Karpas-422 (cell line): ENCODE results near the gene RNLS. TPM values are rescaled to one million over a fixed set of nuclear protein-coding genes. Genes with fewer than 3 reads are reported as not detected.

Experiments
- DNase-seq: peaks from one replicate; pipeline ENCODE4 v3.0.0-alpha.2; 2015
- H2AFZ ChIP-seq: fragments of 200-600 bp; sonication (generic); 2 replicates; pipeline ENCODE4 v1.6.1; 2014; ENCODE audit warnings: antibody characterized with exemption, low read length, mixed read lengths
- H3K27ac ChIP-seq: fragments of 200-600 bp; sonication (generic); 2 replicates; pipeline ENCODE4 v1.5.1; 2014; ENCODE audit warnings: mild to moderate bottlenecking, low read length, moderate library complexity
- H3K27me3 ChIP-seq: fragments of 200-600 bp; sonication (generic); 2 replicates; pipeline ENCODE4 v1.6.1; 2014; ENCODE audit warnings: low read length, mixed read lengths
- H3K36me3 ChIP-seq: fragments of 200-600 bp; sonication (generic); 2 replicates; pipeline ENCODE4 v1.6.1; 2014; ENCODE audit warnings: low read length, mixed read lengths; ENCODE audit not compliant: insufficient read depth
- H3K4me1 ChIP-seq: fragments of 200-600 bp; sonication (generic); 2 replicates; pipeline ENCODE4 v1.6.1; 2014; ENCODE audit warnings: mild to moderate bottlenecking, low read length, mixed read lengths
- H3K4me2 ChIP-seq: fragments of 200-600 bp; sonication (generic); 2 replicates; pipeline ENCODE4 v1.6.1; 2014; ENCODE audit warnings: low read length, low read depth, mild to moderate bottlenecking; ENCODE audit not compliant: poor library complexity, severe bottlenecking
- H3K4me3 ChIP-seq: fragments of 200-600 bp; sonication (generic); 2 replicates; pipeline ENCODE4 v1.5.1; 2014; ENCODE audit warnings: mild to moderate bottlenecking, antibody characterized with exemption, low read length, mixed read lengths
- H3K79me2 ChIP-seq: fragments of 200-600 bp; sonication (generic); 2 replicates; pipeline ENCODE4 v1.6.1; 2014; ENCODE audit warnings: mild to moderate bottlenecking, low read length, mixed read lengths
- H3K9ac ChIP-seq: fragments of 200-600 bp; sonication (generic); 2 replicates; pipeline ENCODE4 v1.6.0; 2014; ENCODE audit warnings: low read length
- H3K9me2 ChIP-seq: fragments of 200-600 bp; sonication (generic), shearing (Covaris generic); replicated peaks from 2 replicates; pipeline ENCODE4 v1.6.0; 2014; ENCODE audit warnings: mild to moderate bottlenecking, low read length, moderate library complexity; ENCODE audit not compliant: insufficient read depth
- H3K9me3 ChIP-seq: fragments of 300-700, 200-600 bp; sonication (generic); 2 replicates; pipeline ENCODE4 v1.6.1; 2014; ENCODE audit warnings: low read length, mixed read lengths
- H4K20me1 ChIP-seq: fragments of 200-600 bp; sonication (generic); 2 replicates; pipeline ENCODE4 v1.6.1; 2014; ENCODE audit warnings: mild to moderate bottlenecking, antibody characterized with exemption, low read length, low read depth; ENCODE audit not compliant: insufficient read depth
- total RNA-seq: library from RNA; depleted of rRNA; stranded (reverse); fragments of >200 nt; shearing (Covaris generic); gene quantifications from 2 replicates; pipeline ENCODE4 v1.2.3, GENCODE V29; 2014; ENCODE audit warnings: low replicate concordance

RNLS gene
- total RNA-seq, 1 experiment from 2014 or later = not detected

DNA sequence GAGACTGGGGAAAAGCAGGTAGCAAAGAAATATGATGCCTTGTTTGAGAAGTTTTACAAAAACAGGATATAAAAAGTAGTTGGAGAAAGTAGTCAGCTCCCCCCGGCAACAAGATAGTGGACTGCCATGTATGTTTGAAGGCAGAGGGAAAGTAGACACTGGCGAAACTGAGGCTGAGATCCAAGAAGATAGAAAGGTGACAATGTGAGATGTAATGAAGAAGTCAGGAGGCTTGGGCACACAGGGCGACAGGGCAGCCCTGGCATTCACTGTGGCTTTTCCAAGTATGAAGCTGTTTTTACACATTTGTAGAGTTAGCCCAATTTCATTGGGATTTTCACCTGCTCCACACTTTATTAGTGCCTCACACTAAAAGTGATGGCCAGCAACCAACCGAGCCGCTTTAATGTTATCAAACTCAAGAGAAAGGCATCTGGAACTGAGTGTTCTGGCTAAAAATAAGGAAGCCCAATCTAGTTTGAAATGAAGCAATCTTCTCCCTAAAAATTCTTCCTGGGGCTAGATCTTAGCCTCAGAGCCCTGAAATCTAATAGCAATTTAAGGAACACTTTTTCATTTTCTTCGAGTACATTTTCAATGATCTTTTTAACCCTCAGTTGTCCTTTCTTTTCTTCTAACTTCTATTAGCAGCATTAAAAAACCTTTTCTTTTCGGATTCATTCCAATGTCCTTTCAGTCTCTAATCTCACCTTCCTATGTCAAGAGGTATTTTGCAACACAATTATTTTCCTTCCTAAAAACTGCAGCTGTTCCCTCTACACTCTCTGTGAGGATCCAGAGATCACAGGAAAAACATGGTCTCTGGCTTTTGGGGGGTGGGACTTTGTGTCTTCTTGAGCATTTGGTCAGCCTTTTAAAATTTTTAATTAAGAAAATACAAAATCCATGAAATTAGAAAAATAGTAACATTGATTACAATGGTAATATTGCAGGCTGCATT, 108.0 kb downstream of the RNLS start:
- no peaks in the 10 kb centered on the region for H3K4me1 ChIP-seq
- H3K27me3 ChIP-seq = no peaks in the 10 kb centered on the region
- H3K4me3 ChIP-seq = no peak overlapping the region
- H2AFZ ChIP-seq = no peak overlapping the region
- no peaks in the 10 kb centered on the region for H3K79me2 ChIP-seq
- no peaks in the 10 kb centered on the region for H3K9me2 ChIP-seq
- no peak overlapping the region for H3K27ac ChIP-seq
- no peaks in the 10 kb centered on the region for H3K36me3 ChIP-seq
- H3K4me2 ChIP-seq = no peak overlapping the region
- no peaks in the 10 kb centered on the region for H4K20me1 ChIP-seq
- no peaks in the 10 kb centered on the region for H3K9me3 ChIP-seq
- no peak overlapping the region for H3K9ac ChIP-seq
- DNase-seq = no peak

DNA sequence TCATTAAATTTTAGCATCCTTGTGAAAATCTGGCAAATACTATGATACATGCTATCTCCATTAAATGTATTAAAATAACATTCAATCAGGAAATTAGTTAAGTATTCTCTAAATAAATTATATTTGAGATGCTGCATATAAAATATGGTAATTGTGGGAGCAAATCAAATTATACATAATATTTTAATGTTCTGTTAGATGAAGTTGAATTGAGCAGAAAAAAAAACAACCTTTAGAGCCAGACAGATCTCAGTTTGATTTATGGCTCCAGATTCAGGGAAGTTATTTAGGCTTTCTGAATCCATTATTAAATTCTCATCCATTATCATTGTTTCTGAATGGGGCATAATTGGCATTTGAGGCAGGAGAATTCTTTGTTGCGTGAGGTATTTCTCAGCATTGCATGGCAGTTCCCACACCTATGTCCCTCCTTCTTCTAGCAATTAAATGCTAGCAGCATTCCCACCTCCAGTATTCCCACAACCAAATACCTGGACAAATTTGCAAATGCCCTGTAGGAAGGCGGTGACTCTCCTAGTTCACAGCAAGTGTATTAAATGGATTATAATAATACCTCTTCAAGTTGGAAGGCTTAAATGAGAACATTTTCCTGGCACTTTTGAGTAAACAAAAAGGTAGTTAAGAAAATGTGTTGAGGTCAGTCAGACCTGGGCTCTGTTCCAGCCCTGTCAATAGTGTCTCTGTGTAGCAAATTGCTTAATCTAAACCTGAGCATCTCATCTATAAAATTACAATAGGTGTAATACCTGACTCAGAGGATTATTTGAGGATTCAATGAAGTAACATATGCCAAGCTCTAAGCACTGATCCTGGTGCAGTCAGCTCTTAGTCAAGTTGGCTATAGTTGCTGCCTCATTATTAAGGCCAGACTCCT, 108.9 kb downstream of the RNLS start:
- Histone ChIP-seq H3K27me3 (no peaks in the 10 kb centered on the region), H3K36me3 (no peaks in the 10 kb centered on the region), H3K9me3 (no peaks in the 10 kb centered on the region), H3K4me2 (no peak overlapping the region), H3K27ac (no peak overlapping the region), H3K4me3 (no peak overlapping the region), H4K20me1 (no peaks in the 10 kb centered on the region), H3K4me1 (no peaks in the 10 kb centered on the region), H3K9me2 (no peaks in the 10 kb centered on the region), H3K9ac (no peak overlapping the region), H2AFZ (no peak overlapping the region), H3K79me2 (no peaks in the 10 kb centered on the region)
- DNase-seq = no peak

DNA sequence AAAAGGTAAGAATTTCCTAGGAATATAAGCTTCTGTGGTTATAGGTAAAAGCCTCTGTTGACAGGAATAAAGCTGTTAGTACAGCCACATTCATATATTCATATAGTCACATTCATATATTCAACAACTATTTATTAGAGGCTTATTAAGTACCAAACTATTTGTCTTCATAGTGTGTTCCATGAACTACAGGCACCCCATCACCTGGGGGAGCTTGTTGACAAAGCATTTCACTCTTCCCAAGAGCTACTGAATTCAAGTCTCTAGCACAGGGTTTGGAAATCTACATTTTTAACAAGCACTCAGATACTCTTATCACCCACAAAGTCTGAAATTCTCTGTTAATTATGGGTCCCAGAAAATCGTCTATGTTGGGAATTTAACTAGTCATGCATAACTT, 110.6 kb downstream of the RNLS start:
- H3K27ac ChIP-seq = no peak overlapping the region
- H4K20me1 ChIP-seq = no peaks in the 10 kb centered on the region
- H3K79me2 ChIP-seq = no peaks in the 10 kb centered on the region
- H3K4me3 ChIP-seq = no peak overlapping the region
- no peaks in the 10 kb centered on the region for H3K9me3 ChIP-seq
- H2AFZ ChIP-seq = no peak overlapping the region
- H3K4me1 ChIP-seq = no peaks in the 10 kb centered on the region
- peak; percentile 60 for DNase-seq
- no peaks in the 10 kb centered on the region for H3K36me3 ChIP-seq
- no peak overlapping the region for H3K9ac ChIP-seq
- no peaks in the 10 kb centered on the region for H3K27me3 ChIP-seq
- no peaks in the 10 kb centered on the region for H3K9me2 ChIP-seq
- no peak overlapping the region for H3K4me2 ChIP-seq

DNA sequence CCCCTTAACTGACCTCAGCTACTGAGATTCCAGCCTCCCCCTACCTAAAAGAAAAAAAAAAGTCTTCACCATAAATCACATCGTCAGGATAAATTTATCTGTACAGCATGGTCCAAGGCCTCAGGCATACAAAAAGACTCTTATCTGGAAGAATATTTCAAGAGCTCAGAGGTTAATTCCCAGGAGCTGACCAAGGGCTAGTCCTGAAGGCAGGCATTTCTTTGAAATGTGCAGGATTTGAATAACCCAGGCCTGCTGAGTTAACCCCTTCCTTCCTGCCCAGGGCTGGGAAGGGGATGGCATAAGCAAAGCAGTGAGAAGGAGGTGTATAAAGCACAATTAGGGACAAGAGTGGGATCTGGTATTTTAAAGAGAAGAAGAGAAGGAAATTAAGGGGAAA, 111.2 kb downstream of the RNLS start:
- Histone ChIP-seq H3K4me2 (no peak overlapping the region), H3K9me2 (no peaks in the 10 kb centered on the region), H3K27ac (no peak overlapping the region), H3K4me1 (no peaks in the 10 kb centered on the region), H3K9ac (no peak overlapping the region), H3K27me3 (no peaks in the 10 kb centered on the region), H3K4me3 (no peak overlapping the region), H3K36me3 (no peaks in the 10 kb centered on the region), H3K9me3 (no peaks in the 10 kb centered on the region), H2AFZ (no peak overlapping the region), H3K79me2 (no peaks in the 10 kb centered on the region), H4K20me1 (no peaks in the 10 kb centered on the region)
- DNase-seq = no peak

DNA sequence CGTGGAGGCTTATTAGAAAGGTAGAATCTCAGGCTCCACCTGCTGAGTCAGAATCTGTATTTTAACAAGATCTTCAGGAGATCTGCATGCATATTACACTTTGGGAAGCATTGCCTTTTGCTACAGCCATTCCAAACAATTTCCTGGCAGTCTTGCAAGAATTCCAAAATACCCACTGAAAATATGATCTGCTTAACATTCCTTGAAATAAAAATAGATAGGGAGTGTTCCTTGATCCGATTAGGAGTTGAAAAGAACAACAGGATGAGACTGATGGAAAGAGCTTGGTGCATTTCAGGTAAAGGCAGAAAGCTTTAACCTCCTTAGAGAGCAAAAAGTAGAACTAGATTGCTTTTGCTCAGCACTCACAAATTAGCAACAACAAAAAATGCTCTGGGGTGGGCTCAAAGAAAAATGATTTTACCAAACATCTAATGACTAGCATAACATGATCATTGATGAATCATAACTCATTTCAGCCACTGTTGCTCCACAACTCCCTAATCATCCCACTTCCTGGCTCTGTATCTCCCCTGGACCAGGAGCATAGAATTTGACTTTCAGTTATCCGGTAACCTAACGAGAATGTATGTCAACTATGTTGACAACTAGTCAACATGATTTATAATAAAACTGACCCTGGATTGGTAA, 115.2 kb downstream of the RNLS start:
- Histone ChIP-seq H3K9ac (no peak overlapping the region), H3K4me1 (no peaks in the 10 kb centered on the region), H3K27me3 (no peaks in the 10 kb centered on the region)

DNA sequence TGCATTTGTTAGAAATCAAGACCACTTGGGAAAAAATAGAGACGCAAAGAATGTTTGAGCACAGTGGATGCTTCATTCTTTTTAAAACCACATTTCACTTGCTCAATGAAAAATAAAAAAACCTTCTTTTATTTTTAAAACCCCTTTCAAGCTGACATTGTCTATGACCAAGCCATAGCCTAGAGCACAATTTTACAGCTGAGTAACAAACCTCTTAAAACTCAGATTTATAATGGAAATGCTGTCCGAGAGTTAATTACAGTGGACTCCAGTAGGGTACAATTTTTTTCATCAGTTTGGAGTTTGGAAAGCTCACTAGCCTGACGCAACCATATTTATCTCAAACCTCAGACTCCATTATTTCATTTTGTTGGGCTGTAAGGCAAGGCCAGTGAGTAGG, 116.3 kb downstream of the RNLS start:
- Histone ChIP-seq H3K4me3 (no peak overlapping the region), H3K9me2 (no peaks in the 10 kb centered on the region), H2AFZ (no peak overlapping the region), H3K4me1 (no peaks in the 10 kb centered on the region), H3K27me3 (no peaks in the 10 kb centered on the region), H3K79me2 (no peaks in the 10 kb centered on the region), H3K4me2 (no peak overlapping the region), H3K9ac (no peak overlapping the region), H3K27ac (no peak overlapping the region), H3K36me3 (no peaks in the 10 kb centered on the region), H4K20me1 (no peaks in the 10 kb centered on the region), H3K9me3 (no peaks in the 10 kb centered on the region)
- DNase-seq = no peak

More for the DNA sequence above, 115.2 kb downstream of the RNLS start:
- Histone ChIP-seq H4K20me1 (no peaks in the 10 kb centered on the region), H3K36me3 (no peaks in the 10 kb centered on the region), H3K27ac (no peak overlapping the region), H3K9me2 (no peaks in the 10 kb centered on the region), H3K4me2 (no peak overlapping the region), H3K79me2 (no peaks in the 10 kb centered on the region), H3K9me3 (no peaks in the 10 kb centered on the region), H3K4me3 (no peak overlapping the region), H2AFZ (no peak overlapping the region)
- no peak for DNase-seq

DNA sequence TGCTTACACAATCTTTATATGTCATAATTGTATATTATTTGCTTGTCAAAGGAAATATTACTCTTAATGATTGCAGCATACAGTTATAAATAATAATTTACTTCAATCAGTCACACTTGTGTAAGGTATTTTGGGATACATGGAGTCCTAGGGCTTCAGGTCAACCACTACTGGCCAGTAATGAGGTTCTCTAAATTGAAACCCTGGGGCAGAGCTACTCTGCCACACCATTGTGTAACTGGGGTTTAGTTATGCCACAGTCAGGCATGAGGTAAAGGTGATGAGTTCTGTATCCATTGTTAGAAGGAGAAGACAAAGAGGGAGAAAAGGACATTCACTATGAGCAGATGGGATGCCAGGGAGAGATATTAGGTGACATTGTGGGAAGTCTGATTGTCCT, 117.4 kb downstream of the RNLS start:
- no peak overlapping the region for H3K27ac ChIP-seq
- no peaks in the 10 kb centered on the region for H3K79me2 ChIP-seq
- H3K36me3 ChIP-seq = no peaks in the 10 kb centered on the region
- no peak for DNase-seq
- no peaks in the 10 kb centered on the region for H3K4me1 ChIP-seq
- no peak overlapping the region for H3K9ac ChIP-seq
- H4K20me1 ChIP-seq = no peaks in the 10 kb centered on the region
- H3K4me2 ChIP-seq = no peak overlapping the region
- no peak overlapping the region for H3K4me3 ChIP-seq
- no peaks in the 10 kb centered on the region for H3K9me2 ChIP-seq
- no peaks in the 10 kb centered on the region for H3K9me3 ChIP-seq
- H2AFZ ChIP-seq = no peak overlapping the region
- no peaks in the 10 kb centered on the region for H3K27me3 ChIP-seq

DNA sequence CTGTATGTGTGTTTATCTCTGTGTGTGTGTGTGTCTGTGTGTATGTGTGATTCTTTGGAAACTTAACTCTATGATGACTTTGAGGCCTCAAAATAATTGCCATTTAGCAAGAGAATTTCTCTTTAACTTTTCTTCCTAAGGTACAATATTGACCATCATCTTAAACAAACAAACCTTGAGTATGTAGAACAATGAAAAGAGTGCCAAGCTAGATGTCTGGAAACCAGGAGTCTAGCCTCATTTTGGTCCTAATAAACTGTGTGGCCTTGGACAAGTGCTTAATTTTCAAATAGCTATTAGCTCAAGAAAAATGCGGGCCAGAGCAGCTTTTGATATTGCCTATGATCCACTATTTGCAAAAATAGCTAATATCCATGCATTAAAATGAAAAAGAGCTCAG, 119.3 kb downstream of the RNLS start:
- no peaks in the 10 kb centered on the region for H3K36me3 ChIP-seq
- no peaks in the 10 kb centered on the region for H3K9me3 ChIP-seq
- no peak overlapping the region for H3K27ac ChIP-seq
- no peak for DNase-seq
- H2AFZ ChIP-seq = no peak overlapping the region
- no peaks in the 10 kb centered on the region for H3K9me2 ChIP-seq
- H3K27me3 ChIP-seq = no peaks in the 10 kb centered on the region
- H3K4me2 ChIP-seq = no peak overlapping the region
- no peaks in the 10 kb centered on the region for H4K20me1 ChIP-seq
- H3K79me2 ChIP-seq = no peaks in the 10 kb centered on the region
- no peak overlapping the region for H3K9ac ChIP-seq
- no peaks in the 10 kb centered on the region for H3K4me1 ChIP-seq
- H3K4me3 ChIP-seq = no peak overlapping the region
